NCI-H146 (cell line): ENCODE measurements around the gene DLK2.
A peak's percentile ranks its signal among the peaks of the same experiment; 100 is the strongest.

Source experiments
- DNase-seq: peaks from one replicate; lab custom pipeline; 2025; lab: John Stamatoyannopoulos, UW

Gene DLK2

GRCh38 chr6:43453831-43454230 is 1.5 kb downstream of the DLK2 start:
- DNase-seq: no peak

- no peak for DNase-seq
Observed at GRCh38 chr6:43452896-43453295, 2.5 kb downstream of the DLK2 start.

DNA sequence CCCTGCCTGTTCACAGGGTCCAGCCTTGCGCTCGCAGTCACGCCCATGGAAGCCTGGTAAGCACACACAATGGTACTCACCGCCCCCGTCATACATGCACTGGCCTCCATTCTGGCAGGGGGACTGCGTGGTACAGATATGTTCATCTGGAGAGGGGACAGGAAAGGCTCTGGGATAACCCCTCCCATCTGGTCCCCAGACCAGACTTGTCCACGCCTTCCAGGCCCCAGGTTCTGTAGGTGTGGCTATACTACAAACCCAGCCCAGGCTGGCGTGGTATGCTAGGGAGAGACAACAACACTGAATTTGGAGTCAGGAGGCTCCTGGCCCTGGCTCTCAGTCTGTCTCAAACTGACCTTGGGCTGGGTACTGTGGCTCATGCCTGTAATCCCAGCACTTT is 3.4 kb downstream of the DLK2 start:
- no peak for DNase-seq

DNA sequence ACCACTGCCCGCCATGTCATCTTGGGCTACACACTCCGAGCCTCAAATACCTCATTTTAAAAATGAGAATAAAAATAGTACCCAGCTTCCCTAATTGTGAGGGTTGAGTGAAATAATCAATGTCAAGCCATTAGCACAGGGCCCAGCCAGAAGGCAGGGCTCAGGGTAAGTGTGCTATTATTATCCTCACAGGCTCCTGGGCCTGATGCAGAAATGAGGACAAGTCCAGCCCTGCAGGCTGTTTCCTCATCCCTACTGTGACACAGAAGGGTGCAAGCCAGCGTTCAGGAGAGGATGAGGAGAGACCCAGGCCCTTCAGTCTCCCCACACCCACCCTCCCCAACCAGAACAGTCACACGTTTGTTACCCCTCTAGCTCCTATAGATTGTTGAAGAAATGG is 4.0 kb downstream of the DLK2 start:
- DNase-seq: no peak

DNA sequence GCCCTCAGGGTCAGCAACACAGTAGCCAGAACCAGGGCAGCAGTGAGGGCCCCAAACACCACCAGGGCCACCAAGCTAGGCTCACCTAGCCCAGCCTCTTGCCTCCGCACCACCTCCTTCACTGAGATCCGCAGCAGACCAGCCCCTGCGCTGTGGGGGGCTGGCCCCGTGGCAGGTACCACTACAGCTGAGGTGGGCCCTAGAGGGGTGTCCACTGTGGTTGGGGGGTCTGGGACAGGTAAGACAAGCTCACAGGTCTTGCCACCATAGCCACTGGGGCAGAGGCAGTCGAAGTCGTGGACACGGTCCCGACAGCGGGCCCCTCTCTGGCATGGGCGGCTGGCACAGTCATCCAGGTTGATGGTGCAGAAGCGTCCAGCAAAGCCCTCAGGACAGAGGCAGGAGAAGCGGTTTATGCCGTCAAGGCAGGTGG is 4.6 kb downstream of the DLK2 start:
- no peak for DNase-seq

- DNase-seq: no peak
Observed at GRCh38 chr6:43448916-43449315, 6.4 kb downstream of the DLK2 start.

DNA sequence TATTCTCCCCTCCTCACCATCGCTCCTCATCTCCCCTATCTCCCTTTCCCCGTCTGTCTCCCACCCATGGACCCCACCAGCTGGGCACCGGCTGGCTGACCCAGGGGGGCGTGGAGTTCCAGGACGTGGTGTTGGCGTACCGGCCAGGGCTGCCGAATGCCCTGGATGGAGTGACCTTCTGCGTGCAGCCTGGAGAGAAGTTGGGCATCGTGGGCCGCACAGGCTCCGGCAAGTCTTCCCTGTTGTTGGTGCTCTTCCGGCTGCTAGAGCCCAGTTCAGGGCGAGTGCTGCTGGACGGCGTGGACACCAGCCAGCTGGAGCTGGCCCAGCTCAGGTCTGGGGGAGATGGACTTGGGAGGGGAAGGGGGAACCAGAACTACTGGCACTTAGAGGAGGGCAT is 7.7 kb downstream of the DLK2 start:
- no peak for DNase-seq

- no peak for DNase-seq
Observed at GRCh38 chr6:43445576-43445975, 9.8 kb downstream of the DLK2 start.

DNA sequence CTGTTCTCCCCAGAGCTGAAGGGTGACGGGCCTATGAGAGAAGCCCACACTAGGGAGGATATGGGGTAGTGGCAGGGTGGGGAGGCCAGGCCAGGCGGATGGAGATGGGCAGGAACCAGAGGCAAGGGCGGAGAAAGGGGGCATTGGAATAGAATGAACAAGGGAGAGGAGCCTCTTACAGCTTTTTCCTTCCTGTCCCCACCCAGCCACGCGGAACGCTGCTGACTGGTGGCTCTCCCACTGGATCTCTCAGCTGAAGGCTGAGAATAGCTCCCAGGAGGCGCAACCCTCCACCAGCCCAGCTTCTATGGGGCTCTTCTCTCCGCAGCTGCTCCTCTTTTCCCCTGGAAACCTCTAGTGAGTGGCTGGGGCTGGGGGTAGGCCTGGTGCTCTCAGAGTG is 10.8 kb downstream of the DLK2 start:
- no peak for DNase-seq

DNA sequence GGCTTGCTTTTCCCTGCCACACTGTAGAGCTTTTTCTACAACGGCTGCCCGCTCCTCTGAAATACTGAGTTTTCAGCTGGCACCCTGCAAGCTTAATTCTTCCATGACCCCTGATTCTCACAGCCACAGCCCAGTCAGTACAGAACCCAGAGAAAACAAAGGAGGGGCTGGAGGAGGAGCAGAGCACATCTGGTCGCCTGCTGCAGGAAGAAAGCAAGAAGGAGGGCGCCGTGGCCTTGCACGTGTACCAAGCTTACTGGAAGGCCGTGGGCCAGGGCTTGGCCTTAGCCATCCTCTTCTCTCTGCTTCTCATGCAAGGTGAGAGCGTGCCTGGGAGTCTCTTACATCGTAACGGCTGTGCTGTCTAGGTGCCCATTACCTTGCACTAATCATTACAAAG is 11.3 kb downstream of the DLK2 start:
- no peak for DNase-seq

- DNase-seq: no peak
Observed at GRCh38 chr6:43442935-43443334, 12.4 kb downstream of the DLK2 start.

- DNase-seq: no peak
Observed at GRCh38 chr6:43437700-43438099, 17.6 kb downstream of the DLK2 start.

DNA sequence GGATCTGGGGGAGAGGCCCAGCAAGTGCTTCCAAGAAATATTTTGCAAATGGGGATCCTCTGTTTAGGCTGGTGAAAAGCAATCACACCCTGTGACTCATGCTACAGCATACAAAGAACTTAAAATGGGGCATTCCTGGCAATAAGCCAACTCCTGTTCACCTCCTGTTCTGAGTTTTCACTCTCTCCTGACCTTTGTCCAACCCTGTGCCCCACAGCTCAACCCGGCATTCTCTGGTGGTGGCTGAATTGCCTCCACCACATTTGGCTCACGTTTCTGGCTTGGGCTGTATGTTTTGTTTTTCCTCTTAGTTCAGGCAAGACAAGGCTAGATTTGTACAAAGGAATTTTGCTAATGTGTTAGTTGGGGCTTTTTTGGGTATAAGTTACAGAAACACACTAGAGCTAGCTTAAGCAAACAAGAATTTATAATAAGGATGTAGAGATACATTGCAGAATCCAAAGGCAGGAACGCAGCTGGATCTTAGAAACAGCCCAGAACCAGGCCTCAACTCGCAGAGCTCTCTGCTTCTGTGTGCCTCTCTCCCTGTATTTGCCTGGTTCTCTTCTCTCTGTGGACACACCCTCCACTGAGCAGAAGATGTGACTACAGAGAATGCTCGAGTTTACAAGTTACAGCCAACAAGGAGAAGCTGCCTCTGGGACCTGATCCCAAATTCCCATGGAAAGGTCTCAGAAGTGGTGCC is 18.6 kb downstream of the DLK2 start:
- DNase-seq: peak; percentile 20

DNA sequence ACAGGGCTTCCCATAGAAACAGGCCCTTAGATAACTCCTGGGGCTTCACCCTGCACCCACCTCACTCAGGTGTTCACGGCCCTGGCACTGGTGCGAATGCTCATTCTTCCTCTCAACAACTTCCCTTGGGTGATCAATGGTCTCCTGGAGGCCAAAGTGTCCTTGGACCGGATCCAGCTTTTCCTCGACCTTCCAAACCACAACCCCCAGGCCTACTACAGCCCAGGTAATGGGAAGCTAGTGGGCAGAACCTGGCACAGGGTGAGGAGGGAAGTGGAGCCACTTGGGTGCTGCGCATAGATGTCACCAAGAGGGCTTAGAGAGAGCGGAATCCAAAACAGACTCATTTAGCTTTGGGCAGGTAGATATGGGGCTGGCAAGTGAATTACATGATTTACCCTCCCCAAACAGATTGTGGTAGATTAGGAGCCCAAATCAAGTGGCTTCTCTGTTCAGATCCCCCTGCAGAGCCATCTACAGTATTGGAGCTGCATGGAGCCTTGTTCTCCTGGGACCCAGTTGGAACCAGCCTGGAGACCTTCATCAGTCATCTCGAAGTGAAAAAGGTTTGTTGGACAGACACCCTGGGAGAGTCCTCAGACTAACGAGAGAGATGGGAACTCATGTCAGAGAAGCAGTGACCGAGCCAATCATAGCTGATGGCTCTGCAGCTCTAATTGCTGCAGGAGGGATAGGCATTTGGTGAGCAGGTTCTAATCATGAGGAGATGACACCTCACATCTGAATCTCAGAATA is 19.5 kb downstream of the DLK2 start:
- DNase-seq: no peak

DNA sequence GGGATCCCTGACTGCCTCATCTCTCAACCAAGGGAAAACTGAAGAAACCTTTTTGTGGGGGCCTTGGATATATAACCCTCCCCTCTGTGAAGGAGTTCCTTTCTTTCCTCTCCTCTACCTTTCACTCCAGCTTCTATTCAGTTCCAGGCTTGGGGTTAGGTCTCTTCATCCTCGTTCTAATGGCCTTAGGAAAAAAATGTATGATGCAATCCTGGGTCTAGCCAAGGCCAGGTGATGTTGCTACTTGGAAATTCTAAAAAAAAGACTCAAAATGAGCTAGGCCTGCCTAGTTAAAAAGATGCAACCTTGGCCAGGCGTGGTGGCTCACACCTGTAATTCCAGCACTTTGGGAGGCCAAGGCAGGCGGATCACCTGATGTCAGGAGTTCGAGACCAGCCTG is 20.4 kb downstream of the DLK2 start:
- no peak for DNase-seq

- no peak for DNase-seq
Observed at GRCh38 chr6:43434001-43434840, 21.1 kb downstream of the DLK2 start.

DNA sequence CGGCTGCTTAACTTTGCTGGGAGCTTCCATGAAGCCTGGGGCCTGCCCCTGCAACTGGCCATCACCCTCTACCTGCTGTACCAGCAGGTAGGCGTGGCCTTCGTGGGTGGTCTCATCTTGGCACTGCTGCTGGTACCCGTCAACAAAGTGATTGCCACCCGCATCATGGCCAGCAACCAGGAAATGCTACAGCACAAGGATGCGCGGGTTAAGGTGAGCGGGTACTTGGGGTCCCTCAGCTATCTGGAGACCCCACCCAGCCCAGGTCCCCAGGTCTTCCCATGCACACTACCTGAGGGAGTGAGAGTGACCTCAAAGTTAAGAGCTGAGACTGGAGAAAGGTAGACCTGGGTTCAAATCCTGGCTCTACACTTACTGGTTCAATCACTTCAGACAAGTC is 22.2 kb downstream of the DLK2 start:
- DNase-seq: no peak

DNA sequence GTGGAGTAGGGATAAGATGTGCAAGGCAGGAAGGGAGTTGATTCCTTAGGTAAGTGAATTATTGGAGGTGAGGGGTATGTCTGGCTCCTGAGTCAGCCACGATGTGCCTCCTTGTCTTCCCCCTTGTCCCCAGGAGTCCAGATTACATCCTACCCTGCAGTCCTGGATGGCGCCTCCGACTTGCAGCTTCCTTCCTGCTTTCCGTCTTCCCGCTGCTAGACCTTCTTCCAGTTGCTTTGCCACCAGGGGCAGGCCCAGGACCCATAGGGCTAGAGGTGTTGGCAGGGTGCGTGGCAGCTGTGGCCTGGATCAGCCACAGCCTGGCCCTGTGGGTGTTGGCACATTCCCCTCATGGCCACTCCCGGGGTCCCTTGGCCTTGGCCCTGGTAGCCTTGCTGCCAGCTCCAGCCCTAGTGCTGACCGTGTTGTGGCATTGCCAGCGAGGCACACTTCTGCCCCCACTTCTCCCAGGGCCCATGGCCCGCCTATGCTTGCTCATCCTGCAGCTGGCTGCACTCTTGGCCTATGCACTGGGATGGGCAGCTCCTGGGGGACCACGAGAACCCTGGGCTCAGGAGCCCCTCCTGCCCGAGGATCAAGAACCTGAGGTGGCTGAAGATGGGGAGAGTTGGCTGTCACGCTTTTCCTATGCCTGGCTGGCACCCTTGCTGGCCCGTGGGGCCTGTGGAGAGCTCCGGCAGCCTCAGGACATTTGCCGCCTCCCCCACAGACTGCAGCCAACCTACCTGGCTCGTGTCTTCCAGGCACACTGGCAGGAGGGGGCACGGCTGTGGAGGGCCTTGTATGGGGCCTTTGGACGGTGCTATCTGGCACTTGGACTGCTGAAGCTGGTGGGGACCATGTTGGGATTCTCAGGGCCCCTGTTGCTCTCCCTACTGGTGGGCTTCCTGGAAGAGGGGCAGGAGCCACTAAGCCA is 23.1 kb downstream of the DLK2 start:
- no peak for DNase-seq

GRCh38 chr6:43428874-43429273 is 26.5 kb downstream of the DLK2 start:
- no peak for DNase-seq

- DNase-seq: peak; percentile 81
Observed at GRCh38 chr6:43428112-43428570, 27.2 kb downstream of the DLK2 start.

DNA sequence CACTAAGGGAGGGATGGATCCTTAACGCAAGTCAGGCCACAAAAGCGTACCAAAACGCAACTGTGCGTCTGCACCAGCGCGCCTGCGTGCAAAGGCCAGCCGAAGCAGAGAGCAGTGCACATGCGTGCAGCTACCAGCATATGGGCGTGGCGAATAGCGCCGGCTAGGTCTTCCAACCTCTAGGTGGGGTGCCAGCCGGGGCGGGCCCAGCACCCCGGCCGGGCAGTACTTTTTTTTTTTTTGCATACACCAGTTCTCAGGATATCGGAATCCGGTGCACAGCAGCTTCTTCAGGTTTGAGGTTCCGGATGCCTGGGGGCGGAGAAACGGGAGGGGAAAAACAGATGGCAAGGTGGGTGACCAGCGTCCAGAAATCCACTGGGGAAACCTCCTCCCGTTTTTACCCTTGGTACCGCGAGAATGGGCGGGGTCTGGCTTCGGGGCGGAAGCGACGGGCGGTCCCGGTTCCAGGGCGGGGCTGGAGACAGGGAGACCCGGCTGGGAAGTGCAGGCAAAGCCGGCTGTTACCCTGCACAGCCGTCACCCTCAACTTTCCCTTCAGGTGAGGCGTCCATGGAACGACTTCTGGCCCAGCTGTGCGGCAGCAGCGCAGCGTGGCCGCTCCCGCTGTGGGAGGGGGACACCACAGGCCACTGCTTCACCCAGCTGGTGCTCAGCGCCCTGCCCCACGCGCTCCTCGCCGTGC is 27.8 kb downstream of the DLK2 start, which contains the start of gene ABCC10:
Gene ABCC10, plus strand, starts transcription at position 136 of the 706 bp plus-strand sequence. Its CDS starts 438 bp downstream, at position 574.
- DNase-seq: peak; percentile 99
